T1000 (cell line): ENCODE results near the gene CSRP2.
A peak's percentile ranks its signal among the peaks of the same experiment; 100 is the strongest.

Experiments
- DNase-seq: peaks from one replicate; lab custom pipeline; 2025; ENCODE audit warnings: mixed read lengths; lab: John Stamatoyannopoulos, UW

CSRP2 gene

DNA sequence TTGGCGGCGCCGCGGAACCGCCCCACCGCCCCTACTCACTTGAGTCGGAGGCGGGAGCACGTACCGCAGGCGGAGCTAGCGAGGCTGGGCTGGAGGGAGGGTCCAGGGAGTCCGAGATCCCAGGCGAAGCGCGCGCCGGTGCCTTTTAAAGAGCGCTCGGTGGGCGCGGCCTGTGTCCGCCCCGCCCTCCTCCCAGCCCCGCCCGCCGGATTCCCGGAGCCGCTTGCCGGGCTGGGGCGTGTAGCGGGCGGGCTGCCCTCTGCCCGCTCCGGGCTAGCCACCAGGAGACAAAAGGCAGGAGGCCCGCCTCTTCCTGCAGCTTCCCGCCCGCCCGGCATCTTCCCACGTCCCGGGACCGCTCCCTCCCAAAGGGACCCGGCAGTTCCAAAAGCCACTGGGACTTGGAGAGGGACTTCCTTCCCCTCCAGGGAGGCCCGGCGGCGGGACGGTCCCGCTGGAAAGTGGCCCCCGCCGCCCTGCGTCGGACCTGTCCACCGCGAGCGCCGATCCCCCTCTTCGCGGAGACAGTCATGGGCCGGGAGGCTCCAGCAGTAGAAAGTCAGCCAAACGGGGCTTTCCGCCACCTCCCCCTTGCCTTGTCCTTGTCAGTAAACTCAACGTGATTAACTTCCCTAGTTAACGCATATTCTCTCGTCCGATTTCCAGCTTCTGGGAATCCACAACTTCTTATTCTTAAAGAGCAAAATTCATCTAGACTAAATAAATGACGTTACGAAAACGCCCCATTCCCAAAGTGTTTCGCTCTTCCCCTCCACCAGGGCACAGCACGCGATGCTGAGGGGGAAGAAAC lies at the start of gene CSRP2:
Gene CSRP2 (minus strand): TSS at position 121 of the 811 bp plus-strand sequence. CDS start 12,759 bp downstream, outside the sequence.
- peak; percentile 85 for DNase-seq

GRCh38 chr12:76927170-76927784 lies 48.5 kb upstream of the CSRP2 start:
- no peak for DNase-seq

GRCh38 chr12:76925135-76925534 lies 46.3 kb upstream of the CSRP2 start:
- no peak for DNase-seq

DNA sequence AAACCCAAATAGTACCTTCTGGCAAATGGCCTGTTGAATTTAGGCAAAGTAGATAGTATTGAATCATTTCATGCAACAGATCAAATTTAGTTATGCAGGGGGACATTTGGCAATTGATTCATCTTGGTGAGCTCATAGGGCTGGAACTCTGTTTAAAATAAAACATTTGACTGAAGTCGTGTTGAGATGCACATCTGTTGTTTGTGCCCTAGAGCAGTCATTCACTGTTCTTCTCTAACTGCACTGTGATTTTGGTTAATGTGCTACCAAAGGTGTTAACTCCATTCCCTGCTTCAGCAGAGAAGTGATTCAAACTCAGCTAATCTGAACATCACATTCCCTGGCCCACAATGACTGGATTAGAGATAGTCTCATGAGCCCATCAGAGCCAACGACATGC lies 44.0 kb upstream of the CSRP2 start:
- no peak for DNase-seq

DNA sequence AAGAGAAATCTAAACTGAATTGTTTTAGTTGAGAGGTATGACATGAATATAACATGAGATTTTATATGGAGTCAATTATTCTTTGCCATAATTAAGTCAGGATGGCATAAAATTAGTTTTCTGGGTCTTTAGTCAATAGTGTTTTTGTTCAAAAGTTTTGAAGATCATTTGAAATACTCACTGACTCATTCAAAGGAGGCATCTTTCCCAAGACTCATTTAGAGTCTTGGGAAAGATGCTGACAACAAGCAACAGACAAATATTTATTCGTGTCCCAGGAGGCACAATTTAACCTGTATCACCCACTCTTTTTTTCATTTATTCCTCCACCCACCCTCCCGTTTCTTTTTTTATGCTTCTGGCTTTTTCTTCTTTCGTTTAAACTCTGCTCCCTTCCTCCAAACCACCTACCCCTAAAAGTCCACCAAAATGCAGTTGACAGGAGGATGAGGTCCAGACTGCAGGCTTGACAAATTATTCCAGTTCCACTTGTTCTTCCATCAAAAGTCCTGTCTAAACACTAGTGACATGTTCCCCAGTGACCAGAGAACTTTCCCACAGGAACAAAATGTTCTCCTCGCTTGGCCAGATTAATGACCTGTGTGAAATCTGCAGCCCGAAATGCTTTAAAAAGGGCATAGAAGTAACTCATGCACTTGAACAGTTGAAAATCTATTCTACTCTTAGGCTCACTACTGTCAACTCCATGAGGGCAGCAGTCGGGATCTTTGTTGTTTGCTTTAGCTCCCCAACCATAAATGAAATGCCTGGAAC lies 43.3 kb upstream of the CSRP2 start:
- no peak for DNase-seq

GRCh38 chr12:76921100-76921471 lies 42.3 kb upstream of the CSRP2 start:
- DNase-seq = no peak

DNA sequence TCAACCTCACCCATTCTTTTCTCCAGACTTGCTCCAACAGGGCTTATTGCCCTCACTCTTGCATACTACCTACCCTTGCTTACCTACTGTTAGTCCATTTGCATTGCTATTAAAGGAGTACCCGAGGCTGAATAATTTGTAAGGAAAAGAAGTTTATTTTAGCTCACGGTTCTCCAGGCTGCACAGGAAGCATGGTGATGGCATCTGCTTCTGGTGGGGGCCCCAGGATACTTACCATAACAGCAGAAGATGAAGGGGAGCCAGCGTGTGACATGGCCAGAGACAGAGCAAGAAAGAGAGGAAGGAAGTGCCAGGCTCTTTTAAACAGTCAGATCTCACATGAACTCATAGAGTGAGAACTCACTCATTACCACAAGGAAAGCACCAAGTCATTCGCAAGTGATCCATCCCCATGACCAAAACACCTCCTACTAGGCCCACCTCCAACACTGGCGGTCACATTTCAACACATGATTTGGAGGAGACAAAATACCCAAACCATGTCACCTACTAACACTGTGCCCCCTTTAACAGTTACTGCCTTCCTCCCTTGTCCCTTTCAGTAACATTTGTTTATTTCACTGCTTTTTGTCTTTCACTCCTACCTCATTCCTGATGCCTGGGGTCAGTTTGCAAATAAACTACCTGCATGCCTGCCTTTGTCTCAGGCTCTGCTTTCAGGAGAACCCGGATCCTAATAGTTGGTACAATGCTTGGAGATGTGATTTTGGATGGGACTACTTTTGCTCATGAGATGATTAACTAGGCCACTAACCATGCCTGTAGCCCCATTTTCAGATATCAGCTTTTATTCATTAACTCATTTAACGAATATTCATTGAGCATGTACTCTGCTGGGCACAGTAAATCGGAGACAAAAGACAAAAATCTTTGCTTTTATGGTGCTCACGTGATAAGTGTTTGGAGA lies 41.6 kb upstream of the CSRP2 start:
- no peak for DNase-seq

DNA sequence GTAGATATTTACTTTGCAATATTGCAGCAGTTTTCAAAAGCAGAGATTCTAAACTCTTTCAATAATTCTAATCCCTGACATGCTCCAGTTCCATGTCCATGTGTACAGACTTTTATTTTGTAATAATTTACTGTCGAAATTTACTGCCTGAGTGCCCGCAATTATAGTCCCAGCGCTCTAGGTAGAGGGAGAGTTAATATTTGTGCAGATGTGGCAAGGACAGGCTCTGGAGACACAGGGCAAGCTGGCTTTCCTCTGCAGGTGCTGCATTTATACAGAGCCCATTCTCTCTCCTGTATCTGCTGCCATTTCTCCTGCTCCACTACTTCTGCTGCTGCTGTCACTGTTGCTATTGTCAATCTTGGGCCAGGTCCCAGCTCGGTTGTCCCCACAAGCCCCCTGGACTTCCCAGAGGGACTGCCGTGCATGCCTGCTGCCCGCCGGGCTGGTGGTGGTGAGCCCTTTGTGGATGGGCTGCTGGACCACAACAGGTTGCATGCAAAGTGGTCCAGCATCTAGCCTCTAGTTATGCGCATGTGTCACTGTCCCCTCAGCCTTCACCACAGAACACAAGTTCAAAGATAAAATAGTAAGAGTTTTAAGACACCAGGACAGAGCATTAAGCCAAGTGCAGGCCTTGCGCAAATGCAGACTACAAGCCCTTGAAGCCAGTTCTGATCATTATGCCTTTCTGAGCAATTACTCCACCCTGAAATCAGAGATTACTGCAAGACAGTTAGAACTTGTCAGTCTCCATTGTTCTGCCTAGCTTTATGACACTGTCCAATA lies 40.8 kb upstream of the CSRP2 start:
- DNase-seq = no peak

DNA sequence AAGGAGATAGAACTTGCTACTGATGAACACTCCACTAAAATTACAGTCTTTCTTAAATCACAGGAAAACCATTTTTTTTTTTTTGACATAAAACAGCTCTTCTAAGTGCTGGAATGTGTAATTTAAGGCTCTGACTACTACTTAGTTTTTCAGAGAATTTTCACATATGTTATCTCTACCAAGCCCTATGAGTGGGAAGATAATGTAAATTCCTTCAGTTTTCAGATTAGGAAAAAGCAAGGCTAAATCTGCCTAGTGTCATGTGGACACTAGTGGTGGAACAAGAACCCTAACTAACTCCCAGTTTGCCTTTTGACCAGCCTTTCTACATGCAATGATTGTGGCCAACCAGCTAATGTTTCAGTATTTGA lies 37.3 kb upstream of the CSRP2 start:
- no peak for DNase-seq

DNA sequence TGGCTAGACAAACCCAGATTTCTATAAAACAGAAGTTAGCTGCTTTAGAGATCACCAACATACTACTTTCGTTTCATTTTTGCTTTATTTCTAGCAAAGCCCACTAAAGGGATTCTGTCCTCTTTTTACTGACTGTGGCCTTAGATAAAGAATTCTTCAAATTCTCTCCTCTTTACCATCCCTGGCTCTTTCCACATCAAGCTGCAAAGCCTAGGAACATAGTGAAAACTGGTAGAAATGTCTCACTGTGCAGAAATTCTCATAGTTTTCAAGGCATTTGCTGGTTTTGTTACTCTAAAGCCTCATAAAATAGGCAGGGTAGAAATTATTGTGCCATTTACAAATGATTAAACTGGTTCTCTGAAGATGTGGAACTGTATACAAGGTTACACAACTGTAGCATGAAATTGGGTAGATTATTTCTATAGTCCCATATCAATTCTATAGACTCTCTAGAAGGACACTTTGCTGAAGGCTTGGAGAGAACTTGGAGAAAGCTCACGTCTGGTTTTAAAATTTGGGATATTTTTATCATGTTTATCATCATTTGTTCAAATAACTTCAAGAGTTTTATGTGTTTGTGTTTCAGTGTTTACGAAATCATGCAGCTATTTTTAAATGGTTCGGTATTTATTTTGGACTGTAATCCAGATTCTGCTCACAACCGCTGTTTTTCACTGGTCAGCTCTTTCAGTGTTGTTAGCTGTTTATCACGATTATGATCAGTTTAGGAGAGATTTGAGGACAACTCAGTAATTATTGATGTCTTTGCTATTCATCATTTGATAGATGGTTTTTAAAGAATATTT lies 36.7 kb upstream of the CSRP2 start:
- DNase-seq = no peak

DNA sequence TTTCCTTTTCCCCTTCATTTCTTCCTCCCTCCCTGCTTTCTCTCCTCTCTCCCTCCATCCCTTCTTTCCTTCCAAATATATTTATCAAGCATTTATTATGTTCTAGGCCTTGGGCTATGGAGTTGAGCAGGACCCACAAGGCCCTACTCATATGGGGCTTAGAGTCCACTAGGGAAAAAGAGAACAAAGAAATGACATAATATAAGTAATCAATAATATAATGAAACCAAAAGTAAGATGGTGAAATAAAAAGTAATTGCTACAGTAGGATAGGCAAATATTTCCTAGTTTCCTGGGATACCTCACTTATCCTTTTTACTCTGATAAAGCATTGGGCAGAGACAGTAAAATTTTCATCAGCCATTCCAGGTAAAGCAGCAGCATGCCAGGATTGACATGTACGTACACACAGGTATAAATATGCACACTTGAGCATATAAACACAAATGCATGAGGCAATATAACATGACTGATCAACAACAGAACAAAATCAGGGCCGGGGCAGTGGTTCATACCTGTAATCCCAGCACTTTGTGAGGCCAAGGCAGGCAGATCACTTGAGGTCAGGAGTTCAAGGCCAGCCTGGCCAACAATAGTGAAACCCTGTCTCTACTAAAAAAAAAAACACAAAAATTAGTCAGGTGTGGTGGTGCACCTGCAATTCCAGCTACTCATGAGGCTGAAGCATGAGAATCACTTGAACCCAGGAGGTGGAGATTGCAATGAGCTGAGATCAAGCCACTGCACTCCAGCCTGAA lies 35.5 kb upstream of the CSRP2 start:
- no peak for DNase-seq

- no peak for DNase-seq
Measured at GRCh38 chr12:76909290-76909689, 30.5 kb upstream of the CSRP2 start.

DNA sequence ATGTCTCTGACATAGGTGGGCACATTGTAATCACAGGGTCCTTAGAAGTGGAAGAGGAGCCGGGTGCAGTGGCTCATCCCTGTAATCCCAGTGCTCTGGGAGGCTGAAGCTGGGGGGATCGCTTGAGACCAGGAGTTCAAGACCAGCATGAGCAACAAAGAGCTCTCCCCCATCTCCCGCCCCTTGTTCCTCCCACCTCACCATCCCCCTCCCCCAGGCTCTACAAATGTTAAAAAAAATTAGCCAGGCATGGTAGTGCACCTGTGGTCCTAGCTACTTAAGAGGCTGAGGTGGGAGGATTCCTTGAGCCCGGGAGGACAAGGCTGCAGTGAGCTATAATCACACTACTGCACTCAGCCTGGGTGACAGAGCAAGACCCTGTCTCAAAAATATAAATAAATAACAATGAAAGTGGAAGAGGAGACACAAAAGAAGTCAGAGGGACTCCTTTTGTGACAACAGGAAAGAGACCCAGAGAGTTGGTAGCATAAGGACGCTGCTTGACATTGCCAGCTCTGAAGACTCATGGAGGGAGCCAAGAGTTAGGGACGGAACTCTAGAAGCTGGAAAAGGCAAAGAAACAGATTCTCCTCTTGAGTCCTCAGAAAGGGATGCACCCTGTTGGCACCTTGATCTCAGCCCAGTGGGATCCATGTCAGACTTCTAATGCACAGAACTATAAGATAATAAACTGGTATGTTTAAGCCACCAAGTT lies 29.6 kb upstream of the CSRP2 start:
- DNase-seq = no peak

- no peak for DNase-seq
Measured at GRCh38 chr12:76901628-76902380, 23.0 kb upstream of the CSRP2 start.

DNA sequence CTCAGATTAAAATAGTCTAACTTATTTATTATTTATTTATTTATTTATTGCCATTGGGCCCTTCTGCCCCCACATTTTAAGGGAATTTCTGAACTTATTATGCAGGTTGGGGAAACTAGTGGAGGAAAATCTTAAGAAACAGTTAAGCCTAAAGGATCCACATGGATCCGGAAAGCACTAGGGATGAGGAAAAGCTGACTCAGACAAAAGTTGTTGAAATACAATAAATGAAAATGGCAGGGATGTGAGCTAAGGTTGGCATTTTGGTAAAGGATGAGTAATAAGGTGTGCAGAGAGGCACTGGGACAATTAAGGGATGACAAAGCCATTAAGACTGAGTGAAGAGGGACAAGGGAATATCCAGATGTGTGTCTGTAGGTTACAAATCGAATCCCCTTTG lies 20.7 kb upstream of the CSRP2 start:
- no peak for DNase-seq

DNA sequence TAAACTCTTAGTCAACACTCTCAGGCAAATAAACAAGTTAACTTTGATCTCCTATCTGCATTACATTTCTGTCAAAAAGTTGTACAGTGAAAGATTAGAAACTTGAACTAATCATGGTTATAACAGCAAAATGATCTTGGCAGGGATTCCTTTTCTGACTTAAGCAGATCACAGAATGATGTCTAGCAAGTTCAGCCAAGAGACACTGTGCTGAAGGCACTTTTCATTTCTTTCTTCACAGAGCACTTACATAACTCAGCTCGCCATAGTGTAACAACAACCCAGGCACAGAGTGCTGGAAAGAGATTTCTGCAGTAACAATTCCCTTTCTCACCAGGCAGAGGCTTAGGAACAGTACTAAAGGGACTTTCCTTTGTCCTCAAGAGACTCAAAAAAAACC lies 19.6 kb upstream of the CSRP2 start:
- DNase-seq = no peak

GRCh38 chr12:76896274-76896673 lies 17.5 kb upstream of the CSRP2 start:
- no peak for DNase-seq

DNA sequence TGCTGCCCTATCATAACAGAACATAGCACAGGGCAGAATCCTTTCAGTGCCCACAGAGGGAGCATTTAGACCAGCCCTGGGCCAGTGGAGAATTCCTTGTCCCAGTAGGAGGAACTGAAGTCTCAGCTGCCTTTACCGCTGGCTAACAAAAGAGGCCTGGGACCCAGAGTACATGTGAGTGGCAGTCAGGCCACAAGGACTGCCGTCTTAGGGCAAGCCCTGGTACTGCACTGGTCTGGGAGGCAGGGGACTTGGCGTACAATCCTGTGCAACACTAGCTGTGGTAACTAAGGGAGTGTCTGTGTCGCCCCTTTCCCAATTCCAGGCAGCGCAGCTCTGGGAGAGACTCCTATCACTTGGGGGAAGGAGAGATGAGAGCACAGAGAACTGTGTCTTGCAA lies 17.0 kb upstream of the CSRP2 start:
- no peak for DNase-seq
